Activated CD8-positive, alpha-beta memory T cell treated with anti-CD3 and anti-CD28 coated beads for 4 hours (primary cell): Measurements from ENCODE around the gene TCAP.
A peak's percentile ranks its signal among the peaks of the same experiment; 100 is the strongest.

Source experiments
- DNase-seq, 2 donors: peaks; one replicate each; pipeline ENCODE4 v3.0.0-alpha.2; 2020; ENCODE audit warnings: low read depth in 2 of 2

The TCAP gene

DNA sequence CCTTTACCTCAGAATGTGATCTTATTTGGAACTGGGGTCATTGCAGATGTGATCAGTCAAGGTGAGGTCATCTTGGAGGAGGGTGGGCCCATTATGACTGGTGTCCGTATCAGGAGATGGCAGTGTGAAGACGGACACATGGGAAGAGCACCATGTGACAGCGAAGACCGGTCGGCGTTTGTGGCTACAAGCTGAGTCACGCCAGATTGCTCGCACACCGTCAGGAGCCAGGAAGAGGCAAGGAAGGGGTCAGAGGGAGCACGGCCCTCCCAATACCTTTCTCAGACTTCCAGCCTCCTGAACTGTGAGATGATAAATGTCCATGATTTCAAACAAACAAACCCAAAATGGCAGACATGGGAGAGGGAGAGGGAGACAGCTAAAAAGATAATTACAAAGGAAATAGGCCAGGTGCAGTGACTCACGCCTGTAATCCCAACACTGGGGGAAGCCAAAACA, 15.0 kb upstream of the TCAP start:
- DNase-seq: no peak

DNA sequence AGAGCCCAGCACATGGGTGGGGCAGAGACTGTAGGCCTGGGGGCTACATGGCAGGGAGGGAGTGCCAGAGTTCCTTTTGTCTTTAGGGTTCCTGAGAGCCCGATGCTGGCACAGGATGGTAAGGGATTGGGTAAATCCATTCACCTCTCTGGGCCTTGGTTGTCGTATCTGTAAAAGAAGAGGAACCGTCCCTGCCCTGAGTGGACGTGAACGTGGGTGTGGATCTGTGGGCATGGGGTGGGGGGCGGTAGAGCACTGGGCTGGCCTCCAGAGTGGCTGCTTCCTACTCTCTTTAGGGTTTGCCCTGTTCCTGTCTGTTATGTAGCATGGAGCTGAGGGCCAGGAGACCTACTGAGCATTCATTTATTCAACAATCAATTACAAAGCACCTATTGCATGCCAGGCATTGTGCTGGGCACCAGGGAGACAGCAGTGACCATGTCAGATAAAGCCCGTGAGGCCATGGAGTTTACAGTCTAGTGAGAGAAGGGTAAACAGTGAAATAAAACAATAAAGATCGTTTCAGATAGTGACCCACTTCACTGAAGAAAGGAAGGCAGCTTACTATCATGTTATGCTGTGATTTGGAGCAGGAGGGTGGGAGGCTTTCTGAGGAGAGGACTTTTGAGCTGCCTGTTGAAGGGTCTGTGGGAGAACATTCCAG, 13.1 kb upstream of the TCAP start:
- DNase-seq: no peak

DNA sequence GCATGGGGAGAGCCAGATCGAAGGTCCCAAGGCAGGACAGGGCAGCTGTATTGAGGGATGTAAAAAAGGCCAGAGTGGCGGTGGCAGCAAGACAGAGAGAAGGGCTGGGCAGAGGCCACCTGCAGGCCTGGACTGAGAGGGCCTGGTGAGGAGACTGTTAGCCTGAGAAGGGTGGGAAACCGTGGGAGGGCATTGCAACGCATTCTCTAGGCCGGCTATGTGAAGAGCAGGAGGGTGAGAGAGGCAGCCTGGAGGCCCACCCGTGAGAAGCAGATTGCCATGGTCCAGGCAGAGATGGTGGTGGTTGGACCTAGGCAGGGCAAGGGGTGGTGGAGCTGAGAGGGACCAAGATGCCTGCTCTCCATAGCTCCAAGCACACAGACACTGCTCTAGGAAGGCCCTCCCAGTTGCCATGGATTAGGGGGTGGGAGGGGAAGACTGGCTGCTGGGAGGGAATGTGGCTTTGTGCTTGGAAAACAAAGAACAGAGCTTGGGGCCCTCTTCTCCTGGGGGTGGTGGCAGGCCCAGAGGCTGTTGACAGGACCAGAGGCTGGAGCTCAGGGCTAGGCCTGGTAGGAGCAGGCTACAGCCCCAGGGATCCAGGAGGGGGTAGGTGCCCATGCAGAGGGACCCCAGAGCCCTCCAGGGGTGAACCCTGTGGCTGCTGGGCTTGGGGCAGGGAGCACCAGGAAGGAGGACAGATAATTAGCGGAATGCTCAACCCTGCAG, 12.4 kb upstream of the TCAP start:
- no peak for DNase-seq

DNA sequence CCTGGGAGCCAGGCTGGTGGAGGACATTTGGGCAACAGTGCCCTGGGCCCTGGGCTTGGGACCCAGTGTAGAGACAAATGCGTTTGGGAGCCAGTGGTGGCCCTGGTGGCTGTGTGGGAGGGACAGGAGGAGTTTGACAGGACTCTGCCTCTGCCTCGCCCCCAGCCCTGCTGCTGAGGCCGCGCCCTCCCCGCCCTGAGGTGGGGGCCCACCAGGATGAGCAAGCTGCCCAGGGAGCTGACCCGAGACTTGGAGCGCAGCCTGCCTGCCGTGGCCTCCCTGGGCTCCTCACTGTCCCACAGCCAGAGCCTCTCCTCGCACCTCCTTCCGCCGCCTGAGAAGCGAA, 11.9 kb upstream of the TCAP start:
- no peak for DNase-seq

DNA sequence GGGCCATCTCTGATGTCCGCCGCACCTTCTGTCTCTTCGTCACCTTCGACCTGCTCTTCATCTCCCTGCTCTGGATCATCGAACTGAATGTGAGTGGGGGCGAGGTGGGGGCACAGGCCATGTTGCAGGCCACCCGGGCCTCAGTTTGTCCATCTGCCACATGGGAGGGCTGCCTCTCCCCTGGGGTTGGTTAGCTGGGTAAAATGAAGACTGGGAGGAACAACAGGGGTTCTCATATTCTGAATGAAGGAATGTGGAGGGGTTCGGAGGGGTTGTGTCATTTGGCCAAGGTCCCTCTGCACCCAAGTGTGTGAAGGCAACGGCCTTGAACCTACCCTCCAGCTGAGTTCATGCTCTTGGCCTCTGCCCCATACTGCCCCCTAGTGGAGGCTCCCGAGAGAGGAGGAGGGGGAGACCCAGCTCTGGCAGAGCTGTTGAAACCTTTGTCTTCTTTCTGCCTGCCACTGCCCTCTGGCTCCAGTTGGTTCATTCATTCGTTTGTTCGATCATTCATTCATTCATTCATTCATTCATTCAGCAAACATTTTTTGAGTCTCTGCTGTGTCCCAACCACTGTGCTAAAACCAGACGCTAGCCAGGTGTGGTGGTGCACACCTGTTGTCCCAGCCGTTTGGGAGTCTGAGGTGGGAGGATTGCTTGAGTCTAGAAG, 11.4 kb upstream of the TCAP start:
- peak; percentile 46 to 62 for DNase-seq

DNA sequence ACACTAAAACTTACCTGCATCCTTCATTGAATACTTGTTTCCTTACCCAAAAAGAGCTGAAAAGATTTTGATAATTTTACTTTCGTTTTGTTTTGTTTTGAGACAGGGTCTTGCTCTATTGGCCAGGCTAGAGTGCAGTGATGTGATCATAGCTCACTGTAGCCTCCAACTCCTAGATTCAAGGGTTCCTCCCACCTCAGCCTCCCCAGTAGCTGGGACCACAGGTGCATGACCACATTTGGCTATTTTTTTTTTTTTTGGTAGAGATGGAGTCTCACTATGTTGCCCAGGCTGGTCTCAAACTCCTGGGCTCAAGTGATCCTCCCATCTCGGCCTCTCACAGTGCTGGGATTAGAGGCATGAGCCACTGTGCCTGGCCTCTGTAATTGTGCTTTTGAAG, 10.0 kb upstream of the TCAP start:
- DNase-seq: no peak

DNA sequence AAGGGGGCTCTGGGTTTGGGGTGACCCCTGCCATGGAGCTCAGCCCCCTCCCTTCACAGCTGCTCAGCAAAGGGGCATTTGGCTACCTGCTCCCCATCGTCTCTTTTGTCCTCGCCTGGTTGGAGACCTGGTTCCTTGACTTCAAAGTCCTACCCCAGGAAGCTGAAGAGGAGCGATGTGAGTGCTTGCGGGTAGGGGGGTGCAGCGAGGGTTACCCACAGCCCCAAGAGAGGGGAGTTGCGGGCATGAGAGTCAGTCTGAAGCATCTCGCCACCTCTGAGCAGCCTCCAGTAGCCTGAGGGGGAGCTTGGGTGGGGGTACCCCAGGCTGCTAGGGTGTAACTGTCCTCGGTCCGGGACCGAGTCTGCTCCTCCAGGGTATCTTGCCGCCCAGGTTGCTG, 6.8 kb upstream of the TCAP start:
- DNase-seq: no peak

DNA sequence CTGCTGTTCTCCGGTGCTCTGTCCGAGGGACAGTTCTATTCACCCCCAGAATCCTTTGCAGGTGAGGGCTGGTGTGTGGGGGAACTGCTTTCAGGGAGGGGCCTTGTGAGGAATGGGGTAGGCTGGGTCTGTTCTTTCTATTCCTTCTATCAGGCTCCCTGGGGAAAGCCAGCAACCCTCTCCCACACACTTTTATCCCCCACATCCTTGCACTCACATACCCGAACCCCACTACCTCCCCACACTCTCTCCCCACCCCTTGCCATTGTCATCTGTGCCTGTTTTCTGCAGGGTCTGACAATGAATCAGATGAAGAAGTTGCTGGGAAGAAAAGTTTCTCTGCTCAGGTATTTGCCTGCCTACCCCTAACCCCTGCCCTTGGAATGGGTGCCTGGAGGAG, 6.4 kb upstream of the TCAP start:
- no peak for DNase-seq

DNA sequence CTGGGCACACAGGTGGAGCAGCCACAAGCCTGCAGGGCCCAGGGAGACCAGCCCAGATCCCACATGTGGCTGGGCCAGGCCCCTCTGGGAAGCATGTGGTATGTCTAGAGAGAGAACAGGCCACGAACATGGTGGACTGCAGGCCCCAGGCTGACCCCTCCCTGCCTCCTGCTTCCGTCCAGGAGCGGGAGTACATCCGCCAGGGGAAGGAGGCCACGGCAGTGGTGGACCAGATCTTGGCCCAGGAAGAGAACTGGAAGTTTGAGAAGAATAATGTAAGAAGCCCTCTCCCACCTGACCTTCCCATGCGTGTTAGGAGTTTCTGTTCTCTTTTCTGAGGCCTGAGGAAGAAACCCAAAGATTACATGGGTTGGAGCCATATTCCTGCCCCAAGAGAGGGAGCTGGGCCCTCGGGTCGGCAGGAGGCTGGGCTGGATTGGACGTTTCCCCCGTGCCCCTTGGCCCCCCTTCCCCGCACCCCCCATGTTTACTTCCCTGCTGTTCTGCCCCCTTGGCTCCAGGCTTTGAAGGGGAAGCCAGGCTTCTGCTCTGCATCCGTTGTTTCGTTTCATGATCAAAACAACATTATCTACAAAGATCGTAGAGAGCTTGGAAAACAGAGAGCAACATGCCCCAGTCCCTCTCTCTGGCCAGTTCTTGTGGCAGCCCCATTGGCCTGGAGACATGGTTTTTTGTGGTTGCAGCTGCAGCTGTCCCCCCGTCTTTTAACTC, 5.7 kb upstream of the TCAP start:
- DNase-seq: no peak

DNA sequence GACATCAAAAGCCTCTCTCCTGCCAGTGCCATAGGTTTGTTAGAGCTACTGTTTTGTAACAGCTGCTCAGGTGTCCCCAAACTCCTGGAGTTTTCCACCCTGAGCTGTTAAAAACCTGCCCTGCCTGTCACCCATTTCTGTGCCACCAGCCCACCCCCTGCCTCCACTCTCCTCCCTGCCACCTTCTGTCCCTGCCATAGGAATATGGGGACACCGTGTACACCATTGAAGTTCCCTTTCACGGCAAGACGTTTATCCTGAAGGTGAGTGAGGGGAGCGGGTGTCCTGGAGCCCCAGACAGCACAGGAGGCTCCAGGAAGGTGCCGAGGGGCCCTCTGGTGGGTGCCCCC, 5.2 kb upstream of the TCAP start:
- no peak for DNase-seq

DNA sequence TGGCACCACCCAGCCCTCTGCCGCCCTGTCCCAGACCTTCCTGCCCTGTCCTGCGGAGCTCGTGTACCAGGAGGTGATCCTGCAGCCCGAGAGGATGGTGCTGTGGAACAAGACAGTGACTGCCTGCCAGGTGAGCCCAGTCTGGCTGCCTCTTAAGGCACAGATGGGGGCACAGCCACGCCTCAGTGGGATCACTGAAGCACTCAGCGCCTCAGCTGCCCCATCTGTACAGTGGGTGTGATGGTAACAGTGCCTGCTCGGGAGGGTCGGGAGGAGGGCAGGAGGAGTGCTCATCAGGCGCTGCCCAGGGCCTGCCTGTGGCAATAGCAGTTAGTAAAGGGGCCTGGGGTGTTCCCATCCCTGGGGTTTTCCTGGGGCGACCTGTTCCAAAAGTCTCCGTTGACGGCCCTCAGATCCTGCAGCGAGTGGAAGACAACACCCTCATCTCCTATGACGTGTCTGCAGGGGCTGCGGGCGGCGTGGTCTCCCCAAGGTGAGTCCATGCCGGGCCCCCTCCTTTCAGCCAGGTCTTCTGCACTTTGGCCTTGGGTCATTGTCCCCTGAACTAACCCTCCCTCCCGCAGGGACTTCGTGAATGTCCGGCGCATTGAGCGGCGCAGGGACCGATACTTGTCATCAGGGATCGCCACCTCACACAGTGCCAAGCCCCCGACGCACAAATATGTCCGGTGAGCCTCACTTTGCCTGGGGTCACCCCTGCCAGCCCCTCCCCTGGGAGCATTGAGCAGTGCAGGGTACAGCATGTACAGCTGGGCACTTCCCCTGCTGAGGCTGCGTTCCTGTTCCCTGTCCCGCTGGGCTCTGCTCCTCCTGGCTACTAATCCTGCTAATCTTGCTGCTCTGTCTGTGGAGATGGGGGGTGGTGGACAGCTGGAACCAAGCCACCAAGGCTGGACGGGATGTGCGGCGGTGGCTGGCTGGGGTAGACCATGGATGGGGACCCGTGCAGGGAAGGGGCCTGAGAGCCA, 4.5 kb upstream of the TCAP start:
- DNase-seq: no peak

DNA sequence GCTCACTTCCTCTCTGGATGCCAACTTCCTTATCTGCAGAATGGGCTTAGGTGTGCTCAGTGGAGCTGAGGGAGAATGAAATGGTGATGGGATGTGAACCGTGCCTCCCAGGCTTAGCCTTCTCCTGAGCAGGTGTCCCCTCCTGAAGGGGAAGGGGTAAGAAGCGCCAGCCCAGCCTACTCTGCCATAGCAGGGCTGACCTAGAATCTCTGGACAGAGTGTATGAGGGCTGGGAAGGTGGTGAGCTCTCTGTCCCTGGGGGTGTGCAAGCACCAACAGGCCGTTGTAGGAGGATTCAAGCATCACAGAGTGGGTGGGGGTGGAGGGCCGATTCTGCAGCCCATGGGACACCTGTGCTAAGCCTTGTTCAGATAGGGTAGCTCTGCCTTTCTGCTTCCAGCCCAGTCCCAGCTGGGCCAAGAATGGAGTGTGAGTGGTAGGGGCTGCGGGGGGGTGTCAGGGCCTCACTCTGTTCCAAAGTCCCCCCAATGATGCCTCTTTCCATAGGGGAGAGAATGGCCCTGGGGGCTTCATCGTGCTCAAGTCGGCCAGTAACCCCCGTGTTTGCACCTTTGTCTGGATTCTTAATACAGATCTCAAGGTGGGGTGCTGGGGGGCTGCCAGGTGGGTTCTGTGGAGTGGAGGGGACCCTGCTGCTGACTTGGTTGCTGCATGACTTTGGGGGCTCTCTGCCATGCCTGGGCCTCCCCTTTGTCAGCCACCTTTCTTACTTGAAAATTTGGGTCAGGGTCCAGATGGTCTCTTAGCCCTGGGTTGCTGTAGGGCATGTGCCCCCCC, 3.2 kb upstream of the TCAP start:
- no peak for DNase-seq

DNA sequence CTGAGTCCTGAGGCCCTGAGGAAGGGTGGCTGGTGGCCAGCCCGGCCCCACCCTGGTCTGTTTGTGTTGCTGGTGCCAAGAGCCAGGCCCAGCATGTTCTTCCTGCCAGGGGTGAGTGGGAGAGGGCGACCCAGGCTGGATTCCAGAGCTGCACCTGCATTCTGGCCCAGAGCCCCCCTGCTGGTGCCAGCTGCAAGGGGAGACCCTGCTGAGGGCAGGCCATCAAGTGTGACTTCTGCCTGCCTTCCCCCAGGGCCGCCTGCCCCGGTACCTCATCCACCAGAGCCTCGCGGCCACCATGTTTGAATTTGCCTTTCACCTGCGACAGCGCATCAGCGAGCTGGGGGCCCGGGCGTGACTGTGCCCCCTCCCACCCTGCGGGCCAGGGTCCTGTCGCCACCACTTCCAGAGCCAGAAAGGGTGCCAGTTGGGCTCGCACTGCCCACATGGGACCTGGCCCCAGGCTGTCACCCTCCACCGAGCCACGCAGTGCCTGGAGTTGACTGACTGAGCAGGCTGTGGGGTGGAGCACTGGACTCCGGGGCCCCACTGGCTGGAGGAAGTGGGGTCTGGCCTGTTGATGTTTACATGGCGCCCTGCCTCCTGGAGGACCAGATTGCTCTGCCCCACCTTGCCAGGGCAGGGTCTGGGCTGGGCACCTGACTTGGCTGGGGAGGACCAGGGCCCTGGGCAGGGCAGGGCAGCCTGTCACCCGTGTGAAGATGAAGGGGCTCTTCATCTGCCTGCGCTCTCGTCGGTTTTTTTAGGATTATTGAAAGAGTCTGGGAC, 2.4 kb upstream of the TCAP start:
- no peak for DNase-seq

DNA sequence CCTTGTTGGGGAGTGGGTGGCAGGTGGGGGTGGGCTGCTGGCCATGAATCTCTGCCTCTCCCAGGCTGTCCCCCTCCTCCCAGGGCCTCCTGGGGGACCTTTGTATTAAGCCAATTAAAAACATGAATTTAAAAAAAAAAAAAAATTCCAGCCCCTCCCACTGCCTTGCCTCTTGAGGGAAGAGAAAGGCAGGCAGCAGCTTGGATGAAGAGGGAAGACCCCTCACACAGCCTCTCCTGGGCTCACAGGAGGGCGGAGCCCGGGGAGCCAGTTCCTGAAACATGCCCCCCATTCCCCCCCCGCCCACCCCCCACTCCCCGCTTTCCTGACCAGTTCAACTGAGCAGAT, 1.8 kb upstream of the TCAP start:
- DNase-seq: no peak

DNA sequence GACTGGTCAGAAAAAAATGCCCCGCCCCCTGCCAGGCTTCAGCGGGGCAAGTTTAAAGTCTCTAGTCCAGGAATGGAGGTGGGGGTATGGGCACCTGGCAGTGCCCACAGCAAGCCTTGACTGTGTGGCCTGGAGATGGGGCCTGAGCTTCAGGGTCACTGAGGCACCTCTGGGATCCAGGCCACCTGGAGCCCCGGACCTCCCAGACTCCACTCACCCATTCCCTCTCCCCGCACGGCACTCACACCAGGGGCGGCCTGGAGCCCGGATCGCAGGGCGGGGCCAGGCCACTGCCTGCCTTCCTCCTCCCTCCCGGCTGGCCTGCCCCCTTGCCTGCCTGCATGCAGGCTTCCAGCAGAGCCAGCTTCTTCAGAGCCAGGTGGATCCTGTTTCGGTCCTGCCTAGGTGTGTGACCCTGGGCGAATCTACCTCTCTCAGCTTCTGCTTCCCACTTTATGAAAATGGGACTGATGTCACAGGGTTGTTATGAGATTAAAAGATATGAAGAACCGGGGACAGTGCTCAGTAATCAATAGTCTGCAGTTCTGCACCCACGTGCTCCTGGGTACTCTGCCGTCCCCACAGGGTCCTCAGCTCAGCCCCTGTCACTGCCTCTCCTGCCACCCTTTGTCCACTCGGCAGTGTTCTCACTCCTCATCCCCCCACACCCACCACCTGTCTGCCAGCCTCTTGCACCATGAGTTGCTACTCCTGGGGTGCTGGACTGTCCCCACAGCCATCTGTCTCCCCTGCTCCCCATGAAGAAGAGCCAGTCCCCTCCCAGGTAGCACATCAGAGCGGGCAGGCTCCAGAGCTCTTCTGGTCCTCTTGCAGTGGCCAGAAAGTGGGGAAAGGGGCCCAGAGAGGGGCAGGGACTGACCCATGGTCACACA, 1.2 kb upstream of the TCAP start:
- DNase-seq: no peak

DNA sequence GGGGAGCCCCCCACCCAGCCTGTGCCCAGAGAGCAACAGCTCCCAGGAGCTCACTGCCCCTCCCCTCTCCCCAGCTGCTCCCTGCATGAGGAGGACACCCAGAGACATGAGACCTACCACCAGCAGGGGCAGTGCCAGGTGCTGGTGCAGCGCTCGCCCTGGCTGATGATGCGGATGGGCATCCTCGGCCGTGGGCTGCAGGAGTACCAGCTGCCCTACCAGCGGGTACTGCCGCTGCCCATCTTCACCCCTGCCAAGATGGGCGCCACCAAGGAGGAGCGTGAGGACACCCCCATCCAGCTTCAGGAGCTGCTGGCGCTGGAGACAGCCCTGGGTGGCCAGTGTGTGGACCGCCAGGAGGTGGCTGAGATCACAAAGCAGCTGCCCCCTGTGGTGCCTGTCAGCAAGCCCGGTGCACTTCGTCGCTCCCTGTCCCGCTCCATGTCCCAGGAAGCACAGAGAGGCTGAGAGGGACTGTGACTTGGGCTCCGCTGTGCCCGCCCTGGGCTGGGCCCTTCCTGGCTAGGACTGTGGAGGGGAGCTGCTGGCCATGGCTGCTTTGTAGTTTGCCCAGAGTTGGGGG, 584 bp downstream of the TCAP start:
- DNase-seq: no peak

DNA sequence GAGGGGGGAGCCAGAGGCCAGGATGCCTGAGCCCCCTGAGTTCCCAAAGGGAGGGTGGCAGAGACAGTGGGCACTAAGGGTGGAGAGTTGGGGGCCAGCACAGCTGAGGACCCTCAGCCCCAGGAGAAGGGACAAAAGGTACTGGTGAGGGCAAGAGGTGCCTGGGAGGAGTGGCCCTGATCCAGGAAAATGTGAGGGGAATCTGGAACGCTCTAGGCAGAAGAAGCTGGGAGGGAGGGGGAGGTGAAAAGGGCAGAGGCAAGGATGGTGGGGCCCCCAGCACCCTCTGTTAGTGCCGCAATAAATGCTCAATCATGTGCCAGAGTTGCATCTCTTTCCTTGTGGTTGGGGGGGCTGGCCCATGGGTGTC, 1.1 kb downstream of the TCAP start:
- DNase-seq: no peak

DNA sequence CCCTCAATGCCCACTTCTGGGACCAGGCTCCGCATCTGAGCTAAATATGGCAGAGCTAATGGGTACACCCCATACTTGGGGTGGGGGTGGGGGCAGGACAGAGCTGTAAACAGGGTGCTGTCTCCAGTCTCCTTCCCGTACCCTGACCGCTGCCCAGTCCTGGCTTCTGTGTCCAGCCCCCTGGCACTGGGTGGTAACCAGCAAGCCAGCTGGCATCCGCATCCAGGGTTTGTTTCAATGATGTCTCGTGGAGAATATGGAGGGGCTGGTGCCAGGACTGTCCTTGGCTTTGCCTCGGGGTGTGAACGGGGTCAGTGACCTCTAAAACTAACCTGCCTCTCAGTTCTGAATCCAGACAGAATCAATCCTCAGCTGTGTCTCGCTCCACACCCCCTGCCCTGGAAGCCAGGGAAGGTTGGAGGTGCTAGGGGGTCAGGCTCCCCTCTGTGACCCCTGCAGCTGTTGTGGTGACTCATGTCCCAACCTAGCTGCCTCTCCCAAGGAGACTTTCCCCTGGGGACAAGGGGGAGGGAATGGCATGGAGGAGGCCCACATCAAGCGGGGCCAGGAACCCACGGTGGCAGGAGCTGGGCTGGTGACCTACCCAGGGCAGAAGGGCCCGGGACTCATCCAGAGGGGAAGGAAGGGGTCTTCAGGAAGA, 1.6 kb downstream of the TCAP start:
- no peak for DNase-seq
